PC-3 (cell line): ENCODE results near the gene SULT4A1. TPM values are rescaled to one million over a fixed set of nuclear protein-coding genes. Genes with fewer than 3 reads are reported as not detected.

Experiments used
- ATAC-seq: fragments of 200-7000 bp; cut with Tn5 transposase; 2 replicates; pipeline ENCODE4 v1.9.1; 2020; ENCODE audit warnings: mild to moderate bottlenecking, moderate library complexity
- BruUV-seq: library from RNA; stranded (reverse); fragments of 400-500 nt; replicated peaks from 2 replicates; lab custom pipeline; 2021; lab: Mats Ljungman, UMichigan
- CTCF ChIA-PET: fragments of 300-600 bp; sonication (Branson Sonifier 250); formaldehyde crosslinking; loops from one replicate; lab custom pipeline; 2022; ENCODE audit warnings: antibody characterized with exemption; lab: Charles Lee
- POLR2A ChIA-PET: fragments of 300-600 bp; sonication (Branson Sonifier 250); formaldehyde crosslinking; loops from one replicate; lab custom pipeline; 2022; ENCODE audit warnings: antibody characterized with exemption; ENCODE audit not compliant: unreplicated experiment; lab: Charles Lee
- DNase-seq: peaks from one replicate; pipeline ENCODE4 v3.0.0-alpha.2; 2015
- H2AFZ ChIP-seq: fragments of 300-600 bp; sonication (generic); 2 replicates; pipeline ENCODE4 v1.6.0; 2016; ENCODE audit warnings: antibody characterized with exemption, low read length
- H3F3A ChIP-seq: fragments of 300-600 bp; sonication (generic); one replicate; pipeline ENCODE4 v1.6.0; 2017; ENCODE audit warnings: antibody characterized with exemption, low read length, control low read depth, mild to moderate bottlenecking; ENCODE audit not compliant: unreplicated experiment
- H3K27ac ChIP-seq: fragments of 300-600 bp; sonication (generic); 2 replicates; pipeline ENCODE4 v1.5.1; 2016; ENCODE audit warnings: mild to moderate bottlenecking, low read length
- H3K27me3 ChIP-seq: fragments of 300-600 bp; sonication (generic); 2 replicates; pipeline ENCODE4 v1.6.1; 2016; ENCODE audit warnings: low read length, mixed read lengths
- H3K36me3 ChIP-seq: fragments of 300-600 bp; sonication (generic); 2 replicates; pipeline ENCODE4 v1.6.1; 2016; ENCODE audit warnings: low read depth, mixed run types, low read length, mixed read lengths
- H3K4me1 ChIP-seq: fragments of 300-600 bp; sonication (generic); 2 replicates; pipeline ENCODE4 v1.5.1; 2016; ENCODE audit warnings: low read length; ENCODE audit not compliant: insufficient read depth
- H3K4me2 ChIP-seq: fragments of 300-600 bp; sonication (generic); 2 replicates; pipeline ENCODE4 v1.6.0; 2016; ENCODE audit warnings: low read length
- H3K4me3 ChIP-seq: fragments of 300-600 bp; sonication (generic); 2 replicates; pipeline ENCODE4 v1.5.1; 2016; ENCODE audit warnings: mild to moderate bottlenecking, low read length, mixed read lengths
- H3K79me2 ChIP-seq: fragments of 300-600 bp; sonication (generic); 2 replicates; pipeline ENCODE4 v1.6.1; 2017; ENCODE audit warnings: low read length, mixed read lengths
- H3K9ac ChIP-seq: fragments of 300-600 bp; sonication (generic); 2 replicates; pipeline ENCODE4 v1.6.0; 2016; ENCODE audit warnings: mild to moderate bottlenecking, low read length
- H3K9me2 ChIP-seq: fragments of 300-600 bp; sonication (generic); replicated peaks from 2 replicates; pipeline ENCODE4 v1.6.1; 2016; ENCODE audit warnings: mixed run types, low read length, mixed read lengths
- H3K9me3 ChIP-seq: fragments of 300-600 bp; sonication (generic); 2 replicates; pipeline ENCODE4 v1.6.1; 2016; ENCODE audit warnings: low read length, mixed read lengths
- H4K20me1 ChIP-seq: fragments of 300-600 bp; sonication (generic); 2 replicates; pipeline ENCODE4 v1.6.1; 2016; ENCODE audit warnings: low read length, mixed read lengths
- EZH2 ChIP-seq: fragments of 300-600 bp; sonication (generic); IDR thresholded peaks from one replicate; pipeline ENCODE4 v1.6.1; 2017; ENCODE audit warnings: antibody characterized with exemption, mild to moderate bottlenecking, low read length; ENCODE audit not compliant: unreplicated experiment
- EZH2phosphoT487 ChIP-seq: fragments of 300-600 bp; sonication (generic); IDR thresholded peaks from 2 replicates; pipeline ENCODE4 v1.6.1; 2018; ENCODE audit warnings: mild to moderate bottlenecking, antibody characterized with exemption, low read length, borderline replicate concordance
- intact Hi-C: fragments of 100-400 bp; cut with micrococcal nuclease; formaldehyde crosslinking; loops from 2 replicates; pipeline ENCODE4 v1.9.0; 2023
- total RNA-seq: library from RNA; depleted of rRNA; stranded (reverse); fragments of >200 nt; gene quantifications from 2 replicates; pipeline ENCODE4 v1.2.3, GENCODE V29; 2014
- TF ChIP-seq, protein P1 (sequence below): fragments of 300-600 bp; sonication (generic); conservative IDR thresholded peaks from 2 replicates; pipeline ENCODE4 v1.5.1; 2017; ENCODE audit warnings: antibody characterized with exemption, low read depth, mild to moderate bottlenecking, low read length

SULT4A1 gene
- total RNA-seq, 1 experiment from 2014 or later = not detected

DNA sequence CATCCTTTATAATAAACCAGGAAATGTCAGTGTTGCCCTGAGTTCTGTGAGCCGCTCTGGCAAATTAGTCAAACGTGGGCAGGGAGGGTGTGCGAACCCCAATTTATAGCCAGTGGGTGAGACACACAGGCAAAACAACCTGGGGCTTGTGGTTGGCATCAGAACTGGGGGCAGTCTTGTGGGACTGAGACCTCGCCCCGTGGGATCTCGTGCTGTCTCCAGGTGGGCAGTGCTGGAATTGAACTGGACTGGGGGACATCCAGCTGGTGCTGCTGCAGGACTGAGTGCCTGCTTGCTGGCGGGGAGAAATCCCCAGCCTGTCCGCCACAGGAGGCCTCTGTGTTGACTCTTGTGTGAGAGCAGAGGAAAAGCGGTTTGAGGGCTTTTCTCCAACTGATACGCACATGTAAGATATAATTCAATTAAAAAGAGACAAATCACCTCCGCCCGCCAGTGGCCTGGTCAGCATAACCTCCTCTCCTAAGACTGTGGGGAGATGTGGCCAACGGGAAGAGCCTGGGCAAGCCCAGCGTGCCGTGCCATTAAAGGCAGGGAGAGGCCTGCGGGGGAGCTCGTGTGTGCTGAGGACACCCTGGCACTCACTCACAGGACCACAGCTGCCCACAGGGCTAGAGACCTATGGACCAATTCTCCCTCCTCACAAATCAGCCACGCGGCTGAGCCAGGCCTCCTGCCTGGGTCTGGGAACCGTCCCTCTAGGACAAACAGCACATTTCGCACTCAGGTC, 18.4 kb downstream of the SULT4A1 start:
- H3K9ac ChIP-seq = no peak overlapping the region
- H3K4me2 ChIP-seq = no peak overlapping the region
- H3K4me3 ChIP-seq = no peak overlapping the region
- POLR2A ChIA-PET = no interaction called here
- CTCF ChIA-PET = no interaction called here
- intact Hi-C loops = no loop called here
- no peak for ATAC-seq
- no peaks in the 10 kb centered on the region for H3K27me3 ChIP-seq
- no peaks in the 10 kb centered on the region for H3K9me2 ChIP-seq
- H3K27ac ChIP-seq = no peak overlapping the region
- no peaks in the 10 kb centered on the region for H3K79me2 ChIP-seq
- no peak overlapping the region for H2AFZ ChIP-seq
- DNase-seq = no peak
- TF ChIP-seq, protein P1, sequence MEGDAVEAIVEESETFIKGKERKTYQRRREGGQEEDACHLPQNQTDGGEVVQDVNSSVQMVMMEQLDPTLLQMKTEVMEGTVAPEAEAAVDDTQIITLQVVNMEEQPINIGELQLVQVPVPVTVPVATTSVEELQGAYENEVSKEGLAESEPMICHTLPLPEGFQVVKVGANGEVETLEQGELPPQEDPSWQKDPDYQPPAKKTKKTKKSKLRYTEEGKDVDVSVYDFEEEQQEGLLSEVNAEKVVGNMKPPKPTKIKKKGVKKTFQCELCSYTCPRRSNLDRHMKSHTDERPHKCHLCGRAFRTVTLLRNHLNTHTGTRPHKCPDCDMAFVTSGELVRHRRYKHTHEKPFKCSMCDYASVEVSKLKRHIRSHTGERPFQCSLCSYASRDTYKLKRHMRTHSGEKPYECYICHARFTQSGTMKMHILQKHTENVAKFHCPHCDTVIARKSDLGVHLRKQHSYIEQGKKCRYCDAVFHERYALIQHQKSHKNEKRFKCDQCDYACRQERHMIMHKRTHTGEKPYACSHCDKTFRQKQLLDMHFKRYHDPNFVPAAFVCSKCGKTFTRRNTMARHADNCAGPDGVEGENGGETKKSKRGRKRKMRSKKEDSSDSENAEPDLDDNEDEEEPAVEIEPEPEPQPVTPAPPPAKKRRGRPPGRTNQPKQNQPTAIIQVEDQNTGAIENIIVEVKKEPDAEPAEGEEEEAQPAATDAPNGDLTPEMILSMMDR = no peak
- TF ChIP-seq EZH2 = no peak
- TF ChIP-seq EZH2phosphoT487 = no peak
- BruUV-seq = no TSS peak
- H3F3A ChIP-seq = no peaks in the 10 kb centered on the region
- no peaks in the 10 kb centered on the region for H4K20me1 ChIP-seq
- no peaks in the 10 kb centered on the region for H3K36me3 ChIP-seq
- no peaks in the 10 kb centered on the region for H3K4me1 ChIP-seq
- H3K9me3 ChIP-seq = no peaks in the 10 kb centered on the region

DNA sequence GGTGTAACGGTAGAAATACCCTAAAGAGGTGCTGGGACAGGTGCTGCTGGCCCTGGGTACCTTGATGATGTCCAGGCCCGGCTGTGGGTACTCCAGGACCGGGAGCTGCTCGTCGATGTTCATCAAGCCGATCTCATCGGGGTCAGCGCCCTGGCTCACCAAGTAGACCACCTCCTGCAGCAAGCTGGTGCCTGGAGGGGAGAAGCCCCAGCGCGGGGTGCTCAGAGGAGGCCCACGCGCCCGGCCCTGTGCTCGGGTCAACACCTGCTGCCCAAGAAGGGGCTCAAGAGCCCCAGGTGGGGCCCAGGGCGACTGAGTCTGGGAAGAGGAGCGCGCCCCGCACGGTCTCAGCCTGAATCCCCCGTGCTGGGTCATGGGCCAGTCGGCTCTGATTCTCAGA, 20.6 kb downstream of the SULT4A1 start:
- ATAC-seq (no peak), DNase-seq (no peak)
- intact Hi-C loops = no loop called here
- Histone ChIP-seq H3K4me2 (no peak overlapping the region), H3K27me3 (no peaks in the 10 kb centered on the region), H3F3A (no peaks in the 10 kb centered on the region), H3K9me2 (no peaks in the 10 kb centered on the region), H2AFZ (no peak overlapping the region), H4K20me1 (no peaks in the 10 kb centered on the region), H3K4me1 (no peaks in the 10 kb centered on the region), H3K4me3 (no peak overlapping the region), H3K9ac (no peak overlapping the region), H3K9me3 (no peaks in the 10 kb centered on the region), H3K79me2 (no peaks in the 10 kb centered on the region), H3K27ac (no peak overlapping the region), H3K36me3 (no peaks in the 10 kb centered on the region)
- POLR2A ChIA-PET = no interaction called here
- CTCF ChIA-PET = interaction anchor here (0.5 kb wide), 1 partner anchor 695 kb away, joined by 7 read pairs; no protein-coding TSS in a partner anchor
- TF ChIP-seq, protein P1 = no peak
- no peak for TF ChIP-seq EZH2phosphoT487
- TF ChIP-seq EZH2 = no peak
- BruUV-seq = no TSS peak

DNA sequence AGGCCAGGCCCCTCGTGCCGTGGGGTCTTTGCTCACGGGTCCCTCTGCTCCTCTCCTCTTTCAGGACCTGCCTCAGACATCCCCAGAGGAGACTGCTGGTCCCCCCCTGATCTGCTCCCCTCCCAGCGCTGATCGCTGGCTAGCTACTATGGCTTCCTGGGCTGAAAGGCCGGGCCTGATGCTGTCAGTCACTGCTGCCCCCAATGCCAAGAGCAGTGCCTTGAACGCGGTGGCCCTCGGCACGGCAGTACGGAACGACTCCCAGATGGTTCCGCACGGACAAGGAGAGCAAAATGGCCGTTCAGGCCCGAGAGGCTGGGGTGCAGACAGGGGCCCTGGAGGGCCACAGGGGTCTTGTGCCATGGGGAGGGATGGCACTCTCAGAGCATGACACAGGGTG, 21.5 kb downstream of the SULT4A1 start:
- ChIA-PET POLR2A (no interaction called here), CTCF (no interaction called here)
- no peaks in the 10 kb centered on the region for H3K79me2 ChIP-seq
- no peaks in the 10 kb centered on the region for H4K20me1 ChIP-seq
- no peak overlapping the region for H2AFZ ChIP-seq
- no peak overlapping the region for H3K27ac ChIP-seq
- no peaks in the 10 kb centered on the region for H3F3A ChIP-seq
- H3K4me3 ChIP-seq = no peak overlapping the region
- H3K9me2 ChIP-seq = no peaks in the 10 kb centered on the region
- intact Hi-C loops = no loop called here
- TF ChIP-seq EZH2 = no peak
- no peaks in the 10 kb centered on the region for H3K4me1 ChIP-seq
- no peak for ATAC-seq
- no TSS peak for BruUV-seq
- no peak for DNase-seq
- no peak overlapping the region for H3K9ac ChIP-seq
- H3K27me3 ChIP-seq = no peaks in the 10 kb centered on the region
- no peaks in the 10 kb centered on the region for H3K9me3 ChIP-seq
- H3K36me3 ChIP-seq = no peaks in the 10 kb centered on the region
- H3K4me2 ChIP-seq = no peak overlapping the region
